GM21360 (cell line): Measurements from ENCODE around the gene OR2G2.

Experiments used
- ATAC-seq: cut with Tn5 transposase; IDR thresholded peaks from one replicate; pipeline ENCODE4 v1.9.1; 2021; ENCODE audit warnings: mild to moderate bottlenecking, moderate library complexity; ENCODE audit not compliant: unreplicated experiment

OR2G2 gene, protein sequence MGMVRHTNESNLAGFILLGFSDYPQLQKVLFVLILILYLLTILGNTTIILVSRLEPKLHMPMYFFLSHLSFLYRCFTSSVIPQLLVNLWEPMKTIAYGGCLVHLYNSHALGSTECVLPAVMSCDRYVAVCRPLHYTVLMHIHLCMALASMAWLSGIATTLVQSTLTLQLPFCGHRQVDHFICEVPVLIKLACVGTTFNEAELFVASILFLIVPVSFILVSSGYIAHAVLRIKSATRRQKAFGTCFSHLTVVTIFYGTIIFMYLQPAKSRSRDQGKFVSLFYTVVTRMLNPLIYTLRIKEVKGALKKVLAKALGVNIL

DNA sequence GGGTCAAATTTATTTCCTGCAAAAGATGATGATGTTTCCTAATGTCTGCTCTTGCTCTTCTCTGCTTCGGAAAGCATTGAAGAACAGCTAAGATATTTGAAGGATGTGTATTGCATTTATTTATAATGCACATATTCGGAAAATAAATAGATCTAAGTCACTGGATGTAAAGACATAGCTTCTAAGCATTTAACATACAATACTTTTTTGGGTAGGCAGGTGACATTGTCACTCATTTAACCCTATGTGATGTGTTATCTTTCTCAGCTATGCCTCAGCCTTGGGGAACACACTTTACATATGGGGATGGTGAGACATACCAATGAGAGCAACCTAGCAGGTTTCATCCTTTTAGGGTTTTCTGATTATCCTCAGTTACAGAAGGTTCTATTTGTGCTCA is at the start of gene OR2G2:
TSS of gene OR2G2 (plus strand) at position 301 of the 400 bp plus-strand sequence. CDS start at position 301, 0 bp downstream.
- no peak for ATAC-seq

DNA sequence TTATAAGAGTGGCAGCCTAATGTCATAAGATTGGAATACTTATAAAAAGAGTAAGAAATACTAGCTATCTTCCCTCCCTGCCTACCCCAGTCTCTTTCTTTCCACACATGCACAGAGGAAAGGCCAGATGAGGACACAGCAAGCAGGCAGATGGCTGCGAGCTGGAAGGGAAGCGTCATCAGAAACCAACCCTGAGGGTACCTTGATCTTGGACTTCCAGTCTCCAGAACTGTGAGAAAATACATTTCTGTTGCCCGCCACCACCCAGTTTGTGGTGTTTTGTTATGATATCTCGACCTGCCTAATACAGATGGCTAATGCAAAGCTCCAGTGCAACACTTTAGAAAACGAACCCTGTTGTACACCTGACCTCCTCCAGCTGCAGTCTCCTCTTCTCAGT is 49.6 kb upstream of the OR2G2 start:
- no peak for ATAC-seq

DNA sequence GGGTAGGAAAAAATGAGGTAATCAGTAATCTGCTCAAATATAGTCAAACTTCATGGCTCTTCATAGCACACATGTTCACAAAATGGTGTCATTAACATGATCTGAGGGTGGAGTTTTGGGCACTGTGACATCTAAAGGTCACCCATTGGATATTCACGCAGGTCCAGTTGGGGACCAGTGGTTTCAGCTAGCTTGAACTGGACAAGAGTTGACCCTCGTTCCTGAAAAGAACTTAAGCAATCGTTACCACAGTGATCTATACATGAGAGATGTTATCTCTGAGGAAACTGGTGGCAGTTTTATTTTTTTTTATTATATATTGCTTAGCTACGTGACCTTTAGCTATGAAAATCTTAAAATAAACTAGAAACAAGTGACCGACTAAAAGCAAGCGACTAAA is 48.9 kb upstream of the OR2G2 start:
- no peak for ATAC-seq

DNA sequence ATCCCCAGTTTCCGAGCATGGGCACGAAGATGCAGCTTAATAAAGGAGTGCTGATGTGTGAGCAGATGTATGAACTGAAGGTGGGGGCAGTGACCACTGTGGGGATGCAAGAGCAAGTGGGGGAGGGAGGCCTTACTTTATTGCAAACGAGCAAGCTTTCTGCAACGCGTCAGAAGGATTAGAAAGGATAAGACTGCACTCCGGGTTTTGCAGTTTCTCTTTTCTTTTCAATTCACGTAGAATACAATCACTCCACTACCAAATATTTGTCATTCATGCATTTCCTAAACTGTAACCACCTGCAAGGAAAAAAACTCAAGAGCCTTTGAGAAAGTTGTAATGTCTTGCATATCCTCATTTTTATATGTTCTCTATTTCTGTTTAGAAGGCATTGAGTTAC is 47.6 kb upstream of the OR2G2 start:
- no peak for ATAC-seq

DNA sequence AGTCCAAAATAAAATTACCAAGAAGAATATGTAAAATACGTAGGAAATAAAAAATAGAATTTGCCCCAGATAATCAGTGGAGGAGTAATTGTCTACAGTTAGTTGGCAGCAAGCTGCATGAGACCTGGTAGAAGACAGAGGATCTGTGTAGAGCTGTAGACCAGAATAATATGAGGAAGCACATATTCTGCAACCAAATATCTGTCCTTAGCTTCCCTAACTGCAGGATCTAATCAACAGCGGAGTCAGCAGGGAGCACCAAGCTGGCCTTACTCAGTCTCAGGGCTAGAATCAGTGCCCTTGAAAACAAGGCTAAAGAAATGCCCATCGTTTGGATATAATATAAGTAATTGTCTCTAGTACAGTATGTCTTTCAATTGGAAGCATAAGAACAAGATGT is 45.3 kb upstream of the OR2G2 start:
- ATAC-seq, result no peak

DNA sequence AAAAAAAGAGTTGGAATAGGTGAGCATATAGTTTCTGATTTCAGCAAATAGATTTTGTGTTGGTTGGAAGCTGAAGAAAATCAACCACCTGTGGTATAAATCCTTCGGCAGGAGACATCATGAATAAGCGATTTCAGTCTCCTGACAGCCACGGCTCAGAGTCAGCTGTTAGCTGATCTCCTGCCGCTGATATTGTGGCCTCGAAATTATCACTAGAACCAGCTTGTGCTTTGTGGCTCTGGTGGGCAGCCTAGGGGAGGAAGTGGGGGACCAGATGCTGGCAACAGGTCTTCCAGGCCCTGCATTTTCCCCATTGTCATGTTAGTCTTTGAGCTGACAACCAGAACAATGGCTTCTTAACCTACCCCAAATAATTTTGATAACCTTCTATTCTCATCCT is 40.1 kb upstream of the OR2G2 start:
- ATAC-seq, result no peak

DNA sequence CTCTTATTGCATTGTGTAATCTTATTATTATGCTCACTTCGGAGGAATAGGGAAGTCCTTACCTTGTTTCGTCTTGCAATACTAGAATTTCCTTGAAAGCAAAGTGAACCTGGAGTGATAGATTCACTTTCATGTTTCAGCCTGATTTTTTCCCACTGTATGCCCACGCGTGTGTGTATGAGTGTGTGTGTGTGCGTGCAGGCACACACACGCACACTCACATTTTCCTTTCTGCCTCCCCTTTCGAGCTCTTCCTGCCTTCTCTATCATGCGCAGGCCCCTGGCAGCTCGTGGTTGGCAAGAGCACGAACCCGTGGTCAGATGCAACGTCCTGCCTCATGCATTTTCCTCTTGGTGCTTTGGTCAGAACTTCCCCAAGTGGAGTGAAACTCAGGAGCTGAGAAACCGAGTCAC is 39.4 kb upstream of the OR2G2 start, which contains the start of gene GCSAML:
TSS of gene GCSAML (plus strand) at position 366 of the 414 bp plus-strand sequence. CDS start 58 bp downstream, outside the sequence.
- ATAC-seq, result no peak

DNA sequence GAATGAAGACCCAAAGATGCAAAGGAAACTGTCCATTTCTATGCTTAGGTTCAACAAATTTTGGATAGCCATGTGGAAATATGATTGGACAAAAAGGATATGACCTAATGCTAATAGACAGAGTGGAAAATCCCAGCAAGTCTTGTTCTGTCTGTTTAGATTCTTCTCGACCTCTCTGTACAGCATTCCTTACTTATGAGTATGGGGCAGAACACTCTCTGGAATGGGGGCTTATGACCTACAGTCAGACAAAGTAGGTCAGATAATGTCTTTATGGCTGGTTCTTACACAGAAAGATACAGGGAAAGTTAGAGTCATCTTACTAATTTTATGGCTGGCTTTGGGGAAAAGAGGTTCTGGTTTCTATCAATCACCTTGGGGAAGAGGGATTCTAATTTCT is 36.4 kb upstream of the OR2G2 start:
- ATAC-seq, result no peak

DNA sequence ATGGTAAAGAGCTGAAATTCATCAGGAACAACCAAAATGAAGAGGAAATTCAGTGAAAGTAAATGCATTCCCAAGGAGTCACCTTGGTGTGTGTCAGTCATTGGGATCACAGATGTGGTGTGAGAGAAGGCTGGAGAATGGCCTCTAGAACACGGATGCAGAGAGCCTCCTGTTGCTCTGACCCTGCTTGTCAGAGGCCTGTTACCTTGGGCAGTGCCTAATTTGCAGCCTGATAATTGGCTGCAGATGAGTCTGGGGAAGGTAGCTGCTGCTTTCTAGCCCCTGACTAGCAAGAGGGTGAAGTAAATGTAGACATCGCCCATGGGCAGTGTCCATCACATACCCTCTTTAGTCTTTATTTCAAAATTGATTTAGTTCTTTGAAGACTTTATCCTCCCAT is 35.9 kb upstream of the OR2G2 start:
- no peak for ATAC-seq

DNA sequence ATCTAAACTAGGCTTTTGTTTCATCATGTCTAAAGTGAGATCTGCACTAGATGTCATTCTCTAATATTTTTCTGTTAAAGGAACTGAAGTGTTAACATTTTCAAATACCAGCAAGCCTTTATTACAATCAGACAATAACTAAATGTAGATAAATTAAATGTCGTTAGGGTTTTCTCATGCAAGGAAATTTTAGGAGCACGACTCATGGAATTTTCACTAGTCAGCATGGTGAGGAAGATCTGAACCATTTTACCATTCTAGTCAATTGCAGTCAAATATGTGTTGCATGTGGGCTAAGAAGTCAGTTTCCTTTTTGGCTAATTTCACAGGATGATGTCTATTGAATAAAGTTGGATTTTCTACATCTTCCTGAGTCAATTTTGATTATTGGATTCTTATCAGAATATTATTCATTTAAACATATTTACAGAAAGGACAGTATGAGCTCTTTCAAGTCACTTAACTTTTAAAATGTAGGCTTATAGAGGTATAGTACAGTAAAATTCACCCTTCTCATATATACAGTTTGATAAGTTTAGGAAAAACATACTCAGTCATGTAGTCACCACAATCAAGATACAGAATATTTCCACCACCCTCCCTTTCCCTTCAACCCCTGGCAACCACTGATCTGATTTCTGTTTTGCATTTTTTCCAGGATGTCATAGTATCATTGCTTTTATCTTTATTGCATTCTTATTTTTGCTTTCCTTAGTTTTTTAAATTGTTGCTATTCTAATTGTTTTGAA is 30.1 kb upstream of the OR2G2 start:
- ATAC-seq, result no peak

DNA sequence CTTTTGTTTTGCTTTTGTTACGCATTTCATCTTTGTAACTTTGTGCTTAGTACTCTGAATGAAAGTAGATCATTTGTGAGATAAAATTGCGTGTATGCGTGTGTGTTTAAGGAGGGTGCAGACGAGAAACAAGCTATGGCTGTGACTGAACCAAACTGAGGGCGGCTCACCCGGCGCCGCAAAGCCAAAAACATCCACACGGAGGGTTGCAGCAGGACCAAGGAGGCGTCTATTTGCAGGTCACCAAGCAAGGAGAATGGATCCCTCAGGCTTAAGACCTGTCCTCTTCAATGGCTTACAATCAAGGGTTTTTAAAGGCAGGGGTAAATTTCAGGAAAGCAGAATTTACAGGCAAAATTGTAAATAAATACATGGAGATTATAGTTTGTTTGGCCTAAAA is 26.4 kb upstream of the OR2G2 start:
- no peak for ATAC-seq

DNA sequence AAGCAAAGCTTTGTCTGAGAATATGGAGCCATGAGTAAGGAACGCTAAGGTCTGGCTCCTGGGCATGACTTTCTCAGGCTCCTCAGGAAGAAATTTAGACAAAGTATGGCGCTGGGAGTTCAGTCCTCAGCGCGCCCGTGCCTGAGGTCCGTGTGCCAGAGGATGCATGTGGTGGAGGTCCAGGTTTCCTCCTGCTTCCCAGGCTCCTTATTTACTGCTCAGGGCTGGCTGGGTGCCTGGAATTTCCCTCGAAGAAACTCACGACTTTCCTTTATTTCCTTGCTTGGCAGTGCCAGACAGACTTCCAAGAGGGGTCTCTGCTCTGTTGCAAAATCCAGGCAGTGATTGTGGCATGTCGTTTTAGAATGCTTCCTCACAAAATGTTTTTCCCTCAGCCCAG is 26.0 kb upstream of the OR2G2 start:
- ATAC-seq, result no peak

DNA sequence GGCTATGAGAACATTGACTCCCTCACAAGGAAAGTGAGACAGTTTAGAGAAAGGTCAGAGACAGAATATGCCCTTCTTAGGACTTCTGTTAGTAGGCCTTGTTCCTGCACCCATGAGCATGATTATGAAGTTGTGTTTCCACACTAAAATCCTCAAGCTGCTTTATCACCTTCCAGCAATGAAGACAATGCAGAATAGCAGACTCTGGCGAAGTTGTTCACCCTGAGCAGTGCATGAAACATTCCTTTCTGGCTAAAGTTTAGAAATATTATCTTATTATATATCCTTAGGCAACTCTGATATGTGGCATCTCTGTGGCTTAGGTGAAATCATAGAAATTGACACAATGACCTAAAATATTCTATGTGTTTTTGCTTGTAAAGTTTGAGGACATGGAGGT is 13.9 kb upstream of the OR2G2 start:
- no peak for ATAC-seq

DNA sequence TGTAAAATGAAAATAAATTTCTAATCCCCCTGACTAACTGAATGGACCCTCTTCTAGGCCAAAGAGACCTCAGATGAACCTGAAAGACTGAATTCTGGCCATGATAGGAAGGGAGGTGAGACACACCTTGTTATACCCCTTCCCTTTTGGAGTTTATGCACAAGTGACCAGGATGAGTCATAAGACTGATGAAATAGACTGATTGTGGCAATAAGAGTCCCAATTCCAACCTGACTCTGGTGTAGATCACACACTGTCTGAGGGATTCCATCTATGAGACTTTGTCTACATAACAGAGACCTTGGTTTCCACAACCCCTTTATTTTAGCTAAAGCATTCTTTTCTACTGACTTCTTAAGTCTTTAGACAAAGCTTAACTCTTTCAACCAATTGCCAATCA is 13.5 kb upstream of the OR2G2 start:
- no peak for ATAC-seq

DNA sequence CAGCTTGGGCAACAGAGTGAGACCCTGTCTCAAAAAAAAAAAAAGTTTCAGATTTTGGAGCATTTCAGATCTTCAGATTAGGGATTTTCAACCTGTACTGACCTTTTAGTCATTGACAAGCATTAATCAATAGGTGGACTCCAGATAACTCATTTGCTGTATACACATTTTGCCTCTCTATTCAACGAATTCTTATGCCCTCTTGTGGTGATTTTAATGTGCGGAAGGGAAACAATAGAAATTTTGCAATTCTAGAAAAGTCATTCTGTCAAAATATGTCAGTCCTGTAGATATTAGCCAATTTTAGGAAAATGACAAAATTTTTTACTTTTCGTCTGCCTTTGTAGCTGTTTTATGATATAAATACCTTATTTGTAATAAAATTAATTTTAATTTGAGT is 11.6 kb upstream of the OR2G2 start:
- no peak for ATAC-seq

DNA sequence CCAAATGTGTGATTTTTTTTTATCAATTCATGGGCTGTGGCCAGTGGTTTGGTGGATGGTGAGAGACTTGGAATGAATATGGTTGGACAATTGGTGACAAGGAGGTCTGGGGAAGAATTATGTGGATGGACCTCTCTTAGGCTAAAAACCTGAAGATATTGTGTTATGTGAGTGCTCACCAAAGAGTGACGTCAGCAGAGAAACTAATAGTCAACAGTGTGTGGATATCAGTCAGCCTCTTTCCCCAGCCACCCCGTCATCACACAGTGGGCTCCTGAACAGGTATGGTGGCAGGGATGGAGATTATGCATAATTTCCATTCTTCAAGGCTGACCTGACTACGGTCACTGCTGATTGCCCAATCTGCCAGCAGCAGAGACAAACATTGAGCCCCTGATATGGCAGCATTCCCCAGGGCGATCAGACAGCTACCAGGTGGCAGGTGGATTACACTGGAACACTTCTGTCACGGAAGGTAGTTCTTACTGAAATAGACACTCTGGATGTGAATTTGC is 9.2 kb upstream of the OR2G2 start:
- ATAC-seq, result no peak

DNA sequence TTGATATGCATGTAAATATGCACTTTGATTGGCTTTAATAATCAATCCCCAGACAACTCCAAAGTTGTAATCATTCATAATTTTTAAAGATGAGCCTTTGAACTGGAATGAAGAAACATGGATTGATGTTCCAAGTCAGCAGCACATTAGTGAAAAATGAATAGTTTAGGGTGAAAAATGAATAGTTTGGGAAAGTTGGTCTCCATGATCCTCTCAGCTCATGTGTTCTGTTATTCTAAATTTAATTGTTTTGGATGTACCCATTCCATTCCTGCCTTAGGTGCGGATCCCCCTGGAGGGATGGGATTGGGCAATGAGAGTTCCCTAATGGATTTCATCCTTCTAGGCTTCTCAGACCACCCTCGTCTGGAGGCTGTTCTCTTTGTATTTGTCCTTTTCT is 17.1 kb downstream of the OR2G2 start, which contains the start of gene OR2G3:
TSS of gene OR2G3 (plus strand) at position 301 of the 400 bp plus-strand sequence. CDS start at position 301, 0 bp downstream.
- no peak for ATAC-seq

DNA sequence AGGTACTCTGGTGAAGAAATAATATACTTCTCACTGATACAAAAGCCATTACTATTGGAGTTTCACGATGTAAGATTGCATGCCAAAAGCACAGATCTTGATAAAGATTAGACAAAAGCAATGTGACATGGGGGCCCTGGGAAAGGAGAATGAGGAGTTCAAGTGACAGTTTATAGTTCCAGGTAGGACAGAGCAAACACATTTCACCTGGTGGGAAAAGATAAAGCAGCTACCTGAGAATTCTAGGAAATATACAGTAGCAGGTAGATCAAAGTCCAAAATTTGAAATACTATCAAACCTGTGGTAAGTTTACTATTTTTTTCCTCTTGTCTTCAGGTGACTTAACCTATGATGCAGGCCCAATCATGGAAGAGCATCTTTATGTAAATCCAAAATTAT is 25.2 kb downstream of the OR2G2 start:
- ATAC-seq, result no peak

DNA sequence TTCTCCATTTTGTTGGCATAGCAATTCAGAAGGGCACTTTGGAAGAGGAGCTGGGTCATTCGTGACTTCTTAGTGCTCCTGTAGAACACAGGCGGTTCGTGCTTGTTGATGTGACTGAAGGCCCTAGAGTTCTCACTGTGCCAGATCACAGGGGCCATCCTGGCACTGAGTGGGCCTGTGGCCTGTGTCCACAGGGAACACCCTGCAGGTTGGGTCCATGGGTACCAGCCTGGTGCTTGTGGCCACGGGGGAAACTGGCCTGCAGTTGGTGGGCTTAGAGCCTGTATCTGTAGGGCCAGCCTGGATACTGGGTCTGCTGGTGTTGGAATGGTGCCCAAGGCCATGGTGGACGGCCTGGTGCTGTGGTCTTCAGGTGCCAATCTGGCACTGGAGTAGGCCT is 26.5 kb downstream of the OR2G2 start:
- no peak for ATAC-seq

DNA sequence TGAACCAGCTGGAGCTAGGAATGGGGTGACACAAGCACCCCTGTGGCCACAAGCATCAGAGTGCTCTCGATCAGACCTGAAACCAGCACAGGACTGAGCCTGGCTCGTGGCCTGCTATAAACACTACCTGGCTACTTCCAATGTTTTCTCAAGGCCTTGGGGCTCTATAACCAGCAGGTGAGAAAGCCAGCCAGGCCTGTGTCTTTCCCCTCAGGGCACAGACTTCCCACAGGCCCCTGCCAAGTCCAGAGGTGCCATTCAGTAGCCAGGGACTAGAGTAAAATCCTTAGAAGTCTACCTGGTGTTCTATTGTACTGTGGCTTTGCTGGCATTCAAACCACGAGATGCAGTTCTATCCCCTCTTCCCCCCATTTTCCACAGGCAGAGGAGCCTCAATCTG is 39.8 kb downstream of the OR2G2 start:
- no peak for ATAC-seq

DNA sequence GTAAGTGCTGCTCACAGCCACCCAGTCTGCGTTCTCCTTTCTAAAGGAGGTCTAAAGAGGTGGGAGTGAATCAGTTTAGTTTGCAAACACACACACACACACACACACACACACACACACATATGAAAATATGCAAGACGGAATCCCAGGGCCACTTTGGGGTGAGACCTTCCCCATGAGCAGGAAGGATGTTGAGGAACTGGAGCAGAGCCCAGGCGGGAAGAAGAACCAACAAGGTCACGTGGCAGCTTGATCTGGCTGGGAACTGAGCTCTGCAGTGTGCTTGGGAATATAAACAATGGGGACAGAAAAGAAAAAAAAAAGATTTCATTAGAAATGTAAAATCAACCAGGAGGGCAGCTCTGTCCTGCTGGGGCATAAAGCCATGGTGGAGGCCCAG is 49.9 kb downstream of the OR2G2 start:
- no peak for ATAC-seq

DNA sequence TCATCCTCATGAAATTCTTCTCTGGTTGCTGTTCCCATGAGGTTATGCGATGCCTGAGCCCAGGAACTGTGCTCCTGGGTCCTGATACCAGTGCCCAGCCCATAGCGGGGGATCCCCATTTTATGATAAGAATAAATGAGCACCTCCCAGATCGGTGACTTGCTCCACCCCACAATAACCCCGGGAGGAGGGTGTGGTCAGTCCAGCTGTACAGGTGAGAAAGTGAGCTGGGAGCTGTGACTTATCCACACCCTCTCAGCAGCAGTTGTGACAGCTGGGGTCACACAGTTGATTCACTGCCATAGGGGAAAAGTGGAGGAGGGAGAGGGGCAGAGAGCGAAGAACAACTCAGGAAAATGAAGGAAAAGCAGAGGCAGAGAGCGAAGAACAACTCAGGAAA is 50.6 kb downstream of the OR2G2 start:
- no peak for ATAC-seq
